ENCODE measurements around the gene OTUD3. TPM values are rescaled to one million over a fixed set of nuclear protein-coding genes. Genes with fewer than 3 reads are reported as not detected.
"Not testable (repeated sequence)": the region's sequence is repeated elsewhere in the genome, so short reads cannot be mapped to it uniquely, and the experiment has no call there.

The OTUD3 gene
- total RNA-seq, 2 experiments from 2014 or later: 8.3 to 10.8 TPM

DNA sequence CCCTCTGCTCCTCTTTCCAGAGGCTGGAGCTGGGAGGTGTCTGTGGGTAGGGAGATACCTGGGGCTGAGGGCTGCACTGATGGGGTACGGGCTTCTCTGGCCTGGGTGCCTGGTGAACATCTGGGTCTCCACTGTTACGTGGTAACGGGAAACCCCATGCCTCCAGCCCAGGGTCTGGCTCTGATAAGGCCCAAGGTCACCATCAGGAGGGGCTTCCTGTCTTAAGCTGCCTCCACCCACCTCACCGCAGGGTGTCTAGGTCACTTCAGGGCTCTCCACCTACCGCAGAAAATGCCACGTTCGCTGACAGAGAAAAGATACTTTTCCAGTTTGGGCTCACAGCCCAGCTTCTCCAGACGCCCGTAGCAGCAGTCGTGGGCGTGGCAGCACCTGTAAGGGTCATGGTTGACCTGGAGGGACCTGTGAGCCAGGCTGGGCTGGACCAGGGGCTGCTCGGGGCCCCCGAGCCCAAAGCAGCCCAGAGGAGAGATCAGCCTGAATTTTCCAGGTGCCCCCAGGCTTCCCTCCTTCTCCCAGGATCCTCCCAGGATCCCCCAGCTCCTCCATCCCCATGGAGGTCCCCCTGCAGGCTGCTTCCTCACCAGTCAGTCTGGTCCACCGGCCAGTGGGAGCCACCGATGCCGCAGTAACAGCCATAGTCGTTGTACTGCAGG is 40.0 kb downstream of the OTUD3 start:
- H3K27me3 Mint-ChIP-seq (ENCODE audit: low read depth): peaks cover 2% of the 10 kb centered on the region
- no peaks in the 10 kb centered on the region for H3K9me3 Mint-ChIP-seq
- no peak overlapping the region for H3K27ac Mint-ChIP-seq

DNA sequence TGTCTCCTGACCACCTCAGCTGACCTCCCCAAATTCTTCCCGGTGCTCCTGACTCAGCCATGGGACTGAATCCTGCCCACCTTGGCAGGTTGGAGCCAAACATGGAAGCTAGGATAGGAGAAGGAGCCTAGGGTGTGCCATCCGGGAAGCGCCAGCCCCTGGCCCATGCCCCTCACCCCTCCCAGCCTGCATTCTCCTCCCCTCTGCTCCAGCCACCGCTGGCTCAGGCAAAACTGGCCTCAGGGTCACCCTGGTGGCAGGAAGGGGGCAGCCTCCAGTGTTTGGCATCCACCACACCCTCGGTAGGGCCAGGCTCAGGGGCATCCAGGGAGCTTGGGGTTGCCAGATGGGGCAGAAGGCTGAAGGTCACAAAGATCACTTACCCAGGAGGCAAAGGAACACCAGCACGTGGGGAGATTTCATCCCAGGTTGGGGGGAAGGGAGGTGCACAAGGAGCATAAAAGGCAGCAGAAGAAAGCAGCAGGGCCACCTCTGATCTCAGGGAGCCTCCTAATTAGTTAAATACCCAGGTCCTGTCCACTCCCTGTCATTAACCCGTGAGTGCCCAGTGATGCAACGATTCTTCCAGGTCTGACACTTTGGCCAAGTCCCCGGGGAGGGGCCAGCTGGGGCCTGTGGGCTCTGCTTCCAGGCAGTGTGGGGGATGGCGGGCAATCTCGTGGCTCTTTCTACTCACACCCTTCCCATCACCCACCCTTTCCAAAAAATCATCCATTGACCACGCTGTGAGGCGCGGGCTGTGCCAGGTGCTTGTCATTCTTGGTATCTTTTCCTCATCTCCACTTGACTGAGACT is 41.1 kb downstream of the OTUD3 start, which contains the start of gene PLA2G2E:
TSS of gene PLA2G2E (minus strand) at position 481 of the 816 bp plus-strand sequence. CDS start at position 423, 58 bp downstream.
- CTCF ChIA-PET: no interaction called here
- Mint-ChIP-seq H3K9me3 (no peaks in the 10 kb centered on the region), H3K36me3 (ENCODE audit: low read depth) (no peaks in the 10 kb centered on the region), H3K4me1 (ENCODE audit: low read depth) (no peaks in the 10 kb centered on the region), H3K27me3 (ENCODE audit: low read depth) (peaks cover 2% of the 10 kb centered on the region), H3K27ac (no peak within 1 kb of the TSS), H3K4me3 (no peak within 1 kb of the TSS)
- DNase-seq: no peak
- intact Hi-C loops (cut with micrococcal nuclease): no loop called here

More for the DNA sequence above, 40.0 kb downstream of the OTUD3 start:
- intact Hi-C loops (cut with micrococcal nuclease): no loop called here
- Mint-ChIP-seq H3K4me3 (no peak overlapping the region), H3K4me1 (ENCODE audit: low read depth) (no peaks in the 10 kb centered on the region), H3K36me3 (ENCODE audit: low read depth) (no peaks in the 10 kb centered on the region)
- DNase-seq: no peak
- CTCF ChIA-PET: interaction anchor here (1.1 to 5.7 kb wide), 3 partner anchors 12 to 260 kb away, joined by 3 to 46 read pairs (median 7); no protein-coding TSS in a partner anchor

DNA sequence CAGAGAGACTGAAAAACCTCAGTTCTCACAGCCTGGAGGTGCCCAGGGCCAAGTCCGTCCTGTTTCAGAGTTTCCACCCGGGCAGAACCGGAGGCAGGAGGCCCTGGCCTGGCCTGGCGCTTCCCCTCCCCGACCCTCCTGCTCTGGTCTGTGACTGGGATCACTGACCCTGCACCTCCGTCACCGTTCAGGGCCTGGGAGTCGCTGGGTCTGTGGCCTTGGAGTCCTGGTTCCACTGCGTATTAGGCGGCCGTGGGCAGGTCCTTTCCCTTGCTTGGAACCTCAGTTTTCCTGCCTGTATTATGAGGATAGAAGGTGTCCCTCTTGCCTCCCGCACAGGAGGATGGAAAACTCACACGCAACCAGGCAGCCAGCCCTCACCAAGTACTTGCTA is 41.8 kb downstream of the OTUD3 start:
- no peaks in the 10 kb centered on the region for H3K9me3 Mint-ChIP-seq
- intact Hi-C loops (cut with micrococcal nuclease): no loop called here
- H3K4me1 Mint-ChIP-seq (ENCODE audit: low read depth): no peaks in the 10 kb centered on the region
- no peak overlapping the region for H3K4me3 Mint-ChIP-seq
- peaks cover 2% of the 10 kb centered on the region for H3K27me3 Mint-ChIP-seq (ENCODE audit: low read depth)
- no peak for DNase-seq
- CTCF ChIA-PET: no interaction called here
- H3K36me3 Mint-ChIP-seq (ENCODE audit: low read depth): no peaks in the 10 kb centered on the region
- no peak overlapping the region for H3K27ac Mint-ChIP-seq

DNA sequence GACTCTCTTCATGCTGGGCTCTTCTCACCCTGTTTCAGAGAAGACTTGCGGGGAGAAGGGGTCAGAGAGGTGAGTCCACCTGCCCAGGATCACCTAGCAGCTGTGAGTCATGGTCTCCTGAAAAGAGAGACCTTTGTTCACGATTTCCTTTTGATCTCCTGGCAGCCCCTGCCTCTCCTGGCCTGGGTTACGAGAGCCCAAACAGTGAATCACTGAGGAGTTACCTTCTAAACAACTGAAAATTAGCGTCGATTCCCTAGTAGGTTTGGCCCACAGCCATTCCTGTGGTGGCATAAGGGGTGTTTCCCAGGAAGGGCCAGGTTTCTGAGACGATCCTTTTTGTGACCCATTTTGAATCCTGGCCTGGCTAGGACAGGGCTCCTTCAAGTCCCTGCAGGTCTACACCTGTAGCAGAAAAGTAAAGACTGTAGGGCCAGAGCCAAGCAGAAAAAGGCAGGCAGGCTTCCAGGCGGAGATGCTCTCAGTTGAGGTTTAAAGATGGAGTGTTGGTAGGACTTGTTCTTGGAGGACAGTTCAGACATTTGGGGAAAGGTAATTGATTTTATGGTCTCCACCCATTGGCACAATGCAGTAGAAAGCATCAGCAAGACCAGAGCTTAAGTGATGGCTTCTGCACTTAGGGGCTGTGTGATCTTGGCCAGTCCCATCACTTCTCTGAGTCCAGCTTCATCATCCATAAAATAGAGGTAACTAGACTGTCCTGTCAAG is 43.3 kb downstream of the OTUD3 start:
- H3K27me3 Mint-ChIP-seq (ENCODE audit: low read depth): peaks cover 2% of the 10 kb centered on the region
- CTCF ChIA-PET: no interaction called here
- no peak overlapping the region for H3K4me3 Mint-ChIP-seq
- intact Hi-C loops (cut with micrococcal nuclease): no loop called here
- H3K27ac Mint-ChIP-seq: no peak overlapping the region
- H3K36me3 Mint-ChIP-seq (ENCODE audit: low read depth): no peaks in the 10 kb centered on the region
- no peaks in the 10 kb centered on the region for H3K4me1 Mint-ChIP-seq (ENCODE audit: low read depth)
- H3K9me3 Mint-ChIP-seq: no peaks in the 10 kb centered on the region
- no peak for DNase-seq

DNA sequence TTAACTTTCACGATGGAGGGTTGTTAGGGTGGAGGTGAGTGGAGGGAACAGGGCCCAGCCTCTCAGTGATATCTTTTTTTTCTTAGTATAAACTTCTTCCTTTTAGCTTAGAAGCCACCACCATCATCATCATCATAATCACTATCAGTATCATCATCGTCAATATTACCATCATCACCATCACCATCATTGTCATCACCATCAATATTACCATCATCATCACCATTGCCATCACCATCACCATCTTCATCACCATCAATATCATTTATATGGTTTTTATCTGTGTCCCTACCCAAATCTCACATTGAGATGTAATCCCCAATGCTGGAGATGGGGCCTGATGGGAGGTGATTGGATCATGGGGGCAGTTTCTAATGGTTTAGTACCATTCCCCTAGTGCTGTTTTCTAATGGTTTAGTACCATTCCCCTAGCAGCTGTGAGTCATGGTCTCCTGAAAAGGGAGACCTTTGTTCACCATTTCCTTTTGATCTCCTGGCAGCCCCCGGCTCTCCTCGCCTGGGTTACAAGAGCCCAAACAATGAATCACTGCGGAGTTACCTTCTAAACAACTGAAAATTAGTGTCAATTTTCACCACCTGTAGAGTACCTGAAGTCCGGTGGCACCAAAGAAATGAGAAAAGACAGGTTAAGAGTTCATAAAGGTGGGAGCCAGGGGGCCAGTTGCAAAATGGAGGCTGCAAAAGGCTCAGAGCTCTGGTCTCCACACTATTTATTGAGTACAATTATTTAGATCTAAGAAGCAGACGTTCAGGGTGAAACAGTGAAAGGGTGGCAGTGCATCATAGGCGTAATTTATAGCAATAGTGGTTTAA is 44.3 kb downstream of the OTUD3 start:
- CTCF ChIA-PET: no interaction called here
- Mint-ChIP-seq H3K4me3 (no peak overlapping the region), H3K9me3 (peaks cover under 1% of the 10 kb centered on the region), H3K27ac (no peak overlapping the region), H3K4me1 (ENCODE audit: low read depth) (no peaks in the 10 kb centered on the region), H3K36me3 (ENCODE audit: low read depth) (no peaks in the 10 kb centered on the region), H3K27me3 (ENCODE audit: low read depth) (peaks cover 2% of the 10 kb centered on the region)
- intact Hi-C loops (cut with micrococcal nuclease): no loop called here
- DNase-seq: no peak

DNA sequence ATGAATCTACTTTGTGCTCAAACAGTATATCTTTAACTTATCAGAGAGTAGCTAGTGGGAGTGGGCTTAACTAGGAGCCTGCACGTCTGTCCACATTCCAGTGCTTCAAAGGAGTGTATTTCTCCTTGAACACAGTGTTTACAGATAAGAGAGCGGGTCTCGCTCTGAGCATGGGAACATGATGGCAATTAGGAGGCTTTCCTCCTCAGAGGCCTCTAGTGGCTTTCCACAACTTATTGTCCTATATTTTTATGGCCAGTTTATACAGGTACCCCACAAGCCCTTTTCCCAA is 44.9 kb downstream of the OTUD3 start:
- CTCF ChIA-PET; H3K36me3 Mint-ChIP-seq (ENCODE audit: low read depth); intact Hi-C loops (cut with micrococcal nuclease); H3K4me3 Mint-ChIP-seq; DNase-seq; H3K27me3 Mint-ChIP-seq (ENCODE audit: low read depth); H3K9me3 Mint-ChIP-seq; H3K27ac Mint-ChIP-seq; H3K4me1 Mint-ChIP-seq (ENCODE audit: low read depth): not testable (repeated sequence)

DNA sequence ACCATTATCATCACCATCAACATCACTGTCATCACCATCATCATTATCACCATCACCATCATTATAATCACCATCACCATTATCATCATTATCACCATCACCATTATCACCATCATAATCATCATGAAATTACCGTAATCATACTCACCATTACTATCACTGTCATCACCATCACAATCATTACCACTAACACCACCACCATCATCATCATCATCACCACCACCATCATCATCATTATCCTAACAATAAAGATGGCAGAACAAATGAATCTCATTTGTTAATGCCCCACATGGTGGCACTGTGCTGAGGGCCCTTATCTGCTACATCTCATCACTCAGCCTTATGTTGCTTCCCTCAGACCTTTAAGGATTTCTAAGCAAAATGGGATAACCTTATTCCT is 50.7 kb downstream of the OTUD3 start:
- CTCF ChIA-PET: no interaction called here
- intact Hi-C loops (cut with micrococcal nuclease): no loop called here
- Mint-ChIP-seq H3K36me3 (ENCODE audit: low read depth) (peaks cover 3% of the 10 kb centered on the region), H3K27ac (no peak overlapping the region), H3K4me3 (no peak overlapping the region), H3K27me3 (ENCODE audit: low read depth) (no peaks in the 10 kb centered on the region), H3K4me1 (ENCODE audit: low read depth) (no peaks in the 10 kb centered on the region), H3K9me3 (peaks cover 15% of the 10 kb centered on the region)
- DNase-seq: no peak

DNA sequence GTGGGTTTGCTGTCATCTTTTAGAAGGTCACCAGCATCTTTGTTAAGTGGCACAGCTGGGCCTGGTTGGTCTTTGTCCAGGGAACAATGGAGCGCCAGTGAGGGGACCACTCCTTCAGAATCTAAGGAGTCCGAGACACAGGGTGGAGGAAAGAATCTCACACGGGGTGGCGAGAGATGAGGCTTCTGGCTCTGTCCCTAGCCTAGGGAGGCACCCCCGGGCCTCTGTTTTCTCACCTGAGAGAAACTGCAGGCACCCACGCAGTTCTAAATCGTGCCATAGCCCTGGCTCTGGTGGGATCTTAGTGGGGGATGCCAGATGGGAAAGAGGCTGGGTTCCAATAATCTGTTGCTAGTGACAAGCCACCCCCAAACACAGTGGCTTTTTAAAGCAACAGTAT is 52.1 kb downstream of the OTUD3 start:
- no peak overlapping the region for H3K4me3 Mint-ChIP-seq
- no peak for DNase-seq
- H3K9me3 Mint-ChIP-seq: peaks cover 15% of the 10 kb centered on the region
- no peaks in the 10 kb centered on the region for H3K27me3 Mint-ChIP-seq (ENCODE audit: low read depth)
- H3K27ac Mint-ChIP-seq: no peak overlapping the region
- CTCF ChIA-PET: interaction anchor here (0.6 kb wide), 1 partner anchor 95 kb away, joined by 5 read pairs; no protein-coding TSS in a partner anchor
- intact Hi-C loops (cut with micrococcal nuclease): no loop called here
- H3K4me1 Mint-ChIP-seq (ENCODE audit: low read depth): no peaks in the 10 kb centered on the region
- peaks cover 3% of the 10 kb centered on the region for H3K36me3 Mint-ChIP-seq (ENCODE audit: low read depth)

DNA sequence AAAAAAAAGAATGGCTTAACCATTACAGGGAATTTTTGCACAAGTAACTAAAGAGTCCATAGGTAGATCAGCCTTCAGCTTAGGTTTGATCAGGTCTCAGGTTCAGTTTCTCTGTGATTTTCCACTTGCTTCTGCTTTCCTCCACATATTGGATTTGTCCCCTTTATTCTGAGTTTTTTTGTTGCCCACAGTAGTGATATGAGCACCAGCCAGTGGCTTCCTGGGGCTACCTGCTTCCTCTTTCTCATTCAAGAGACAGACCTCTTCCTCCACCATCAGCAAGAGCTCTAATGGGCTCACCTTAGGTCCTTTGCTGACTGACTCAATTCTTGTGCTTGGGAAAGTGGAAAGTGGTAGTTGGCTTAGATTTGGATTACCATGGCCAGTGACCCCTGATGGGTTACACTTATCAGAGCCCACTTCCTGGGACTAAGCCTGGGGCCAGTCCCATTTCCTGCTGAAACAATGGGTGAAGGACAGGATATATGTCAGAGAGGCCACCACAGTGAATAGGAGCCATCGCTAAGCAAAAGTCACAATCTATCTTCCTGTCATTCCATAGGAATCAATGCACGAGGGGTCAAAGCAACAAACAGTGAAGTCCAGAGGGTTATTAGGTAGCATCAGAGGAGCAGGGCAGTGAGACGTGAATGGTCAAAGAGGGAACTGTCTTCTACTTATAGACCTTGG is 54.0 kb downstream of the OTUD3 start:
- DNase-seq: no peak
- Mint-ChIP-seq H3K27ac (no peak overlapping the region), H3K27me3 (ENCODE audit: low read depth) (no peaks in the 10 kb centered on the region), H3K36me3 (ENCODE audit: low read depth) (peaks cover 3% of the 10 kb centered on the region), H3K9me3 (peaks cover 15% of the 10 kb centered on the region), H3K4me3 (no peak overlapping the region), H3K4me1 (ENCODE audit: low read depth) (no peaks in the 10 kb centered on the region)
- CTCF ChIA-PET: interaction anchor here (0.7 kb wide), 1 partner anchor 10 kb away, joined by 3 read pairs; no protein-coding TSS in a partner anchor
- intact Hi-C loops (cut with micrococcal nuclease): no loop called here

DNA sequence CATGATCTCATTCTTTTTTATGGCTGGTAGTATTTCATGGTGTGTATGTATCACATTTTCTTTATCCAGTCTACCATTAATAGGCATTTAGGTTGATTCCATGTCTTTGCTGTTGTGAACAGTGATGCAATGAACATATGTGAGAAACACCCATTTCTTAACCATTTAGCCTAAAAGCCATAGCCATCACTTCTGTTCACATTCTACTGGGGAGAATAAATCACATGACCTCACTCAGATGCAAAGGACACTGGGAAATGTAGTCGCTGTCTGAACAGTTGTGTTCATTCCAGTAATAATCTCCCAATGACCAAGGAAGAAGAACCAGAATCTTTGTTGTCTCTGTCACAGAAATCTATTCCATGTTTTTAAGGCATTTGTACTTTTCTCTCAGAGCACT is 56.3 kb downstream of the OTUD3 start:
- Mint-ChIP-seq H3K27me3 (ENCODE audit: low read depth) (no peaks in the 10 kb centered on the region), H3K9me3 (no peaks in the 10 kb centered on the region), H3K36me3 (ENCODE audit: low read depth) (no peaks in the 10 kb centered on the region), H3K27ac (no peak overlapping the region), H3K4me1 (ENCODE audit: low read depth) (no peaks in the 10 kb centered on the region), H3K4me3 (no peak overlapping the region)
- intact Hi-C loops (cut with micrococcal nuclease): no loop called here
- no peak for DNase-seq
- CTCF ChIA-PET: interaction anchor here (0.6 to 1.0 kb wide), 2 partner anchors 12 to 120 kb away, joined by 3 to 4 read pairs; no protein-coding TSS in a partner anchor

DNA sequence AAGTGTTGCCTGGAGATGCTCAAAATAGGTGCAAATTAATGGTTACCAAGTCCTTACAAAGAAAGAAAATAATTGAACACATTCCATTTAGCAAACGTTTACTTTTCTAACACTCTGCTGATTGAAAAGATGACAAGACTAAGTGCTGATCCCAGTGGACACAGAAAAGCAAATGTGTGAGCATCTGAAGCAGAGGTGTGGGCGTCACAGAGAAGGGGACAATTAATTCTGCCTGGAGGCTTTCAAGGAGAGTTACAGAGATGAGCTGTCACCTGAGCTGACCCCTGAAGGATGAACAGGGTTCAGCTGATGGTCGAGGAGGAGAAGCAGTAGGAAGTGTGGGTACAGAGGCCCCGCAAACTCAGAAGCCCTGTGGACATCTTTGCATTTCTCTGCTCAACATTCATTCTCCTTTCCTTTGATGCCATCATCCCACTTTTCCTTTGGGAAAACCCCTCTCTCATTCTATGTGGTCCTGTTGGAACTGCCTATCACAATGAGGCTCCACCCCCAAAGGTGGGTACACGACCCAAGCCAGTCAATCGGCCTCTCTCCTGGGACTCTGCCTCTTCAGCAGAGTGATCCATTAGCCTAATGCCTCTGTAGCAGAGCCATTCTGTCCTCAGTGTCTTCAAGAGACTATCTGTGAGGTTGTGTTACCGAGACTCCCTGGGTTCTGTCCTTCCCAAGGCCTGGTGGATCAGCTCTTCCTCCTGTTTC is 58.5 kb downstream of the OTUD3 start:
- no peaks in the 10 kb centered on the region for H3K36me3 Mint-ChIP-seq (ENCODE audit: low read depth)
- no peak overlapping the region for H3K27ac Mint-ChIP-seq
- H3K4me3 Mint-ChIP-seq: no peak overlapping the region
- H3K4me1 Mint-ChIP-seq (ENCODE audit: low read depth): no peaks in the 10 kb centered on the region
- DNase-seq: no peak
- intact Hi-C loops (cut with micrococcal nuclease): no loop called here
- no peaks in the 10 kb centered on the region for H3K27me3 Mint-ChIP-seq (ENCODE audit: low read depth)
- CTCF ChIA-PET: no interaction called here
- no peaks in the 10 kb centered on the region for H3K9me3 Mint-ChIP-seq
